GM12891 (cell line): Measurements from ENCODE around the gene ZNHIT3.
A peak's percentile ranks its signal among the peaks of the same experiment; 100 is the strongest.

Source experiments
- PAX5 ChIP-seq: IDR thresholded peaks from 2 replicates; pipeline ENCODE4 v1.6.1; 2011; ENCODE audit warnings: low read length, moderate library complexity, mild to moderate bottlenecking; ENCODE audit not compliant: insufficient read depth, severe bottlenecking
- POLR2A ChIP-seq: IDR thresholded peaks from 2 replicates; pipeline ENCODE4 v1.6.1; 2011; ENCODE audit warnings: low read depth, low read length, control low read depth
- POLR2AphosphoS5 ChIP-seq: IDR thresholded peaks from 2 replicates; pipeline ENCODE4 v1.6.1; 2011; ENCODE audit warnings: low read depth, low read length, control low read depth
- POU2F2 ChIP-seq: IDR thresholded peaks from 2 replicates; pipeline ENCODE4 v1.6.1; 2011; ENCODE audit warnings: low read depth, mild to moderate bottlenecking, control low read depth, low read length, moderate library complexity
- SPI1 ChIP-seq: IDR thresholded peaks from 2 replicates; pipeline ENCODE4 v1.6.1; 2011; ENCODE audit warnings: low read depth, low read length, control low read depth
- TAF1 ChIP-seq: IDR thresholded peaks from 2 replicates; pipeline ENCODE4 v1.6.1; 2011; ENCODE audit warnings: low read depth, low read length, control low read depth

GRCh38 chr17:36486204-36487194 lies at the start of gene ZNHIT3:
- 0 out of 2 replicates have a peak, but pooled peaks have one; percentile 8 for TF ChIP-seq SPI1
- TF ChIP-seq POLR2AphosphoS5 = peak; percentile 92
- peak; percentile 64 for TF ChIP-seq POLR2A
- peak; percentile 74; the same call in 1 of the 2 replicates for TF ChIP-seq TAF1
- TF ChIP-seq POU2F2 = peak; percentile 63; the same call in 1 of the 2 replicates
- TF ChIP-seq PAX5 = no peak
